ENCODE measurements around the gene NYAP1.
"Not testable (repeated sequence)": the region's sequence is repeated elsewhere in the genome, so short reads cannot be mapped to it uniquely, and the experiment has no call there.

The NYAP1 gene

DNA sequence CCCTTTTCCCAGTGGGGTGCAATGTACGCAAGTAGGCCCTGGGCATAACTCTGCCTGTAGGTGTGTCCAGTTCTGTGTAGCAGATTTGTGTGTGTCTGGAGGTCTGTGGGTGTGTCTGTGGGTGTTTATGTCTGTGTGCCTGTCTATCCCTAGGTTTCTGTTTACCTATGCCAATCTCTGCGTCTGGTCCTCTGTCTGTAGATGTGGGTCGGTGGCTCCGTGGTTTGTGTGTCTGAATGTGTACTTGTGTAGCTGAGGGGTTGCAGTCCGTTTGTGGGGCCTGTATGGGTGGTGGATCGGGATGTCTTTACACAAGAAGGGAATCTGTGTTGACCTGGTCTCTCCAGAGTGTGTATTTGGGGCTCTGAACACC lies 932 bp downstream of the NYAP1 start:
- DNase-seq, result peak in 2 of 3 experiments; percentile 40

DNA sequence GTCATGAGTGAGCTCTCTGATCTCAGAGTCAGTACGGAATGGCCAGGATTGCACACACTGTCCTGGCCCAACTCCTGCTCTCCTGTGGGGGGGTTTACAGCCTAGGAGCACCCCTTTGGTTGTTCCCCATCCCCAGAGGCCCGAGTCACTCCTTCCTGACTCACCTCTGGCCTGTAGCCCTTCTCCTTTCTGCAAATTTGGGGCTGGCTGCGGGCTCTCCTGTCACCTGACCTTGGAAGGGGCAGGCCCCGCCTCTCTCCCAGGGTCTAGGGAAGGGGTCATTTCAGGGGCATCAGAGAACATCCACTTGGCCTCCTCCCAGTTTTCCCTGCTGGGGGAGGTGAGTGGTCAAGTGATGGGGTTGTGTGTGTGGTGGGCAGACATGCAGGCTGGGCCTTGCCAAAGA lies 1.7 kb downstream of the NYAP1 start:
- no peak for DNase-seq

DNA sequence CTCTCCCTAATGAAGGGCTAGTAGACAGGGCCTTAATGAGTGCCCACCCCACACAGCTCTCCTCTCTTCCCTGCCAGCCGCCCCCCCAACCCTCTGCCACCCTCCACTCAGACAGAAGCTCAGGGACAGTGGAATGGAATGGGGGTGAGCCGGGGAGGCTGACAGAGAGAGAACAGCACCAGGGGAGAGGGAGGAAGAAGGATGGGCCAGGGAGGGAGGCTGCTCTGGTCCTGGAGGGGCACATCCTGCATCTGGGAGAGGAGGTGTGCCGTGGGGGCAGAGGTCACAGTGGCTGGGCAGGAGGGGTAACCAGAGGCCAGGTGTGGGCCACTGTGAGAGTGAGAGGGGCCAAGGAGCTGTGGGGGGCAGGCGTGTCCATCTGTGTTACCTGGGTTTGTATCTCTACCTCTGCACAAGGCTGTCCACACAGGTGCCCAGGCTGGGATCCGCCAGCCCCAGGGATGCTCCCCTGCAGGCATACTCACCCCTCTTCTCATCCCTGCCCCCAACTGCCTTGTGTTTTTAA lies 2.4 kb downstream of the NYAP1 start:
- DNase-seq, result no peak

DNA sequence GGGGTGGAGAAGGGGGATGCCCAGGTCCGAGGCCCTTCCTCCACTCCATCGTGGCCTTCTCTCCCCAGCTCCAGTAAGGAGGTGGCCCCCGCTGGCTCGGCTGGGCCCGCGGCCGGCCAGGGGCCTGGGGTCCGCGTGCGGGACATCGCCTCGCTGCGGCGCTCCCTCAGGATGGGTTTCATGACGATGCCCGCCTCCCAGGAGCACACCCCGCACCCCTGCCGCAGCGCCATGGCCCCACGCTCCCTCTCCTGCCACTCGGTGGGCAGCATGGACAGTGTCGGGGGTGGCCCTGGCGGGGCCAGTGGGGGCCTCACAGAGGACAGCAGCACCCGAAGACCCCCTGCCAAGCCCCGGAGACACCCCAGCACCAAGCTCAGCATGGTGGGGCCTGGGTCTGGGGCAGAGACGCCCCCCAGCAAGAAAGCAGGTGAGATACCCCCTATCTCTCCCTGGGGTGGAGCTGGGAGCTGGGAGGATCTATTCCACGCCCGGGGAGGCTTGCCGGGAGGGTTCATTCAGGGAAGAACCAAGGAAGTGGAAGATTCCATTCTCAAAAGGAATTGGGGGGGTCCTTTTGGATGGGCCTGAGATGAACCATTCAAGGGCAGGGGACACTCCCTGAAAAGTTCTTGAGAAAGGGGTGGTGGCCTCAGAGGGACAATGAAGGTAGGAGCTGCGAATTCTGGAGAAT lies 3.2 kb downstream of the NYAP1 start:
- peak in 2 of 3 experiments; percentile 11 to 42 for DNase-seq

DNA sequence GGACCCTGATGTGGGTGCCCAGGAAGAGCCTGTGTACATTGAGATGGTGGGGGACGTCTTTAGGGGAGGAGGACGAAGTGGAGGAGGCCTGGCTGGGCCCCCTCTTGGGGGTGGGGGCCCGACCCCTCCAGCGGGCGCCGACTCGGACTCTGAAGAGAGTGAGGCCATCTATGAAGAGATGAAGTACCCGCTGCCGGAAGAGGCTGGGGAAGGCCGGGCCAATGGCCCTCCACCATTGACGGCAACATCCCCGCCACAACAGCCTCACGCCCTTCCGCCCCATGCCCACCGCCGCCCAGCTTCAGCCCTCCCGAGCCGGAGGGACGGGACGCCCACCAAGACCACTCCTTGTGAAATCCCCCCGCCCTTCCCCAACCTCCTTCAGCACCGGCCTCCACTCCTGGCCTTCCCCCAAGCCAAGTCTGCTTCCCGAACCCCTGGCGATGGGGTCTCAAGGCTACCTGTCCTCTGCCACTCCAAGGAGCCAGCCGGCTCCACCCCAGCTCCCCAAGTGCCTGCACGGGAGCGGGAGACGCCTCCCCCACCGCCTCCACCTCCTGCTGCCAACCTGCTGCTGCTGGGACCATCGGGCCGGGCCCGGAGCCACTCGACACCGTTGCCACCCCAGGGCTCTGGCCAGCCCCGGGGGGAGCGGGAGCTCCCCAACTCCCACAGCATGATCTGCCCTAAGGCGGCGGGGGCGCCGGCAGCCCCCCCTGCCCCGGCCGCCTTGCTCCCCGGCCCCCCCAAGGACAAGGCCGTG lies 4.8 kb downstream of the NYAP1 start:
- no peak for DNase-seq

DNA sequence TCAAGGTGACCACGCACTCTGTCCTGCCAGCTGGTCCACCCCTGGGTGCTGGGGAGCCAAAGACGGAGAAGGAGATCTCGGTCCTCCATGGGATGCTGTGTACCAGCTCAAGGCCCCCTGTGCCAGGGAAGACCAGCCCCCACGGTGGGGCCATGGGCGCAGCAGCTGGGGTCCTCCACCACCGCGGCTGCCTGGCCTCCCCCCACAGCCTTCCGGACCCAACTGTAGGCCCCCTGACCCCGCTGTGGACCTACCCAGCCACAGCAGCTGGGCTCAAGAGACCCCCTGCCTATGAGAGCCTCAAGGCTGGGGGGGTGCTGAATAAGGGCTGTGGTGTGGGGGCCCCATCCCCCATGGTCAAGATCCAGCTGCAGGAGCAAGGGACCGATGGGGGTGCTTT lies 5.4 kb downstream of the NYAP1 start:
- no peak for DNase-seq

DNA sequence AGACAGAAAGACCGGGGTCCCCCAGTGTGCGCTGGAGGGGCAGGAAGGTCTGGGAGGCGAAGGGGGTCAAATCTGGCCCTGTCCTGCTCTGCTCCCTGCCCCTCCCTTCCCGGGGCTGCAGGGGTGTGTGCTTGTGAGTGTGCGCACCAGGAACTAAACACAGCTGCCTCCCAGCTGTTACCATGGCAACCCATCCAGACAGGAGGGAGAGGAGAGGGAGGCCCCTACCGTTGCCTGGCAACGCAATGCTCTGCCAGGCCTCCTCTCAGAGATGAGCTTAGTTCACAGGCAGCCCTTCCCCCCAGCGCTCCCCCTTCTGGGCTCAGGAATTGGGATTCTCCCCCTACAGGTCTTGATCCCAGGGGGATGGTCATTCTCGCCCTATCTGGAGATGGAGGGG lies 6.1 kb downstream of the NYAP1 start:
- peak; percentile 99 to 100 (median 99) for DNase-seq

DNA sequence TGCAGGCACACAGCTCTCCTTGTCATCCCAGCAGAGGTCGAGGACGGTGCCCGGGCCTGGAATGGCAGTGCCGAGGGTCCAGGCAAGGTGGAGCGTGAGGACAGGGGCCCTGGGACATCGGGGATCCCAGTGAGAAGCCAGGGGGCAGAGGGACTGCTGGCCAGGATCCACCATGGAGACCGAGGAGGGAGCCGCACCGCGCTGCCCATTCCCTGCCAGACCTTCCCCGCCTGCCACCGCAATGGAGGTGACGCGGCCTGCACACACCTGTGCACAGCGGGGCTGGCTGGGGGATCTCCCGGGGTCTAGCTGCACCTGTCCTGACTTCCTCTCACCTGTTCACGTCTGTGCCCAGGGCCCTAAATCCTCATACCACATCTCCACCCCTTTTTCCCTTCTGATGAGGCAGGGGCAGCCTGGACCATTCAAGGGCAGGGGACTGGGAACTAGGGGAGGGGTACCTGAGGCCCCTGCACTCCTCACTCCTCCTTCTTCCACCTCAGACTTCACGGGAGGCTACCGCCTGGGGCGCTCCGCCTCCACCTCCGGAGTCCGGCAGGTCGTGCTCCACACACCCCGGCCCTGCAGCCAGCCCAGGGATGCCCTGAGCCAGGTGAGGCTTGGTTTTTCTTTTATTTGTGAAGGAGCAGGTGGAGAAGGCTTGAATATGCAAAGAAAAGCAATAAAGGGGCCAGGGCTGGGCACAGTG lies 6.9 kb downstream of the NYAP1 start:
- peak in 2 of 3 experiments; percentile 91 to 94 for DNase-seq

GRCh38 chr7:100491192-100491578 lies 7.5 kb downstream of the NYAP1 start:
- DNase-seq, result no peak

DNA sequence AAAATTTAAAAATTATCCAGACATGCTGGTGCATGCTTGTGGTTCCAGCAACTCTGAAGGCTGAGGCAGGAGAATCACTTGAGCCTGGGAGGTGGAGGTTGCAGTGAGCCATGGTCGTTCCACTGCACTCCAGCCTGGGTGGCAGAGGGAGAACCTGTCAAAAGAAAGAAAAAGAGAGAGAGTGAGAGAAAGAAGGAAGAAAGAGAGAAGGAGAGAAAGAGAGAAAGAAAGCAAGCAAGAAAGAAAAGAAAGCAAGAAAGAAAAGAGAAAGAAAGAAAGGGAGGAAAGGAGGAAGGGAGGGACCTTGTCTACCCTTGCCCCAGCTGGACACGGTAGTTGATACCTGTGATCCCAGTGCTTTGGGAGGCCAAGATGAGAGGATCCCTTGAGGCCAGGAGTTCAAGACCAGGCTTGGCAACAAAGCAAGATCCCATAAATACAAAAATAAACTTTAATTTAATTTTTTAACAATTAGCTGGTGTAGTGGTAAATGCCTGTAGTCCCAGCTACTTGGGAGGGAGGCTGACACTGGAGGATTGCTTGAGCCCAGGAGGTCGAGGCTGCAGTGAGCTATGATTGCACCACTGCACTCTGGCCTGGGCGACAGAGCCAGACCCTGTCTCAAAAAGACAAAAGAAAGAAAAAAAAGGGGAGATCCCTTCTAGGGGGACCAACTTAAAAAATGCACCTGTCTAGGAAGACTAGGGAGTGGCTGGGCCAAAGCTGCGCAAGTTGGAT lies 9.2 kb downstream of the NYAP1 start:
- DNase-seq, result no peak

DNA sequence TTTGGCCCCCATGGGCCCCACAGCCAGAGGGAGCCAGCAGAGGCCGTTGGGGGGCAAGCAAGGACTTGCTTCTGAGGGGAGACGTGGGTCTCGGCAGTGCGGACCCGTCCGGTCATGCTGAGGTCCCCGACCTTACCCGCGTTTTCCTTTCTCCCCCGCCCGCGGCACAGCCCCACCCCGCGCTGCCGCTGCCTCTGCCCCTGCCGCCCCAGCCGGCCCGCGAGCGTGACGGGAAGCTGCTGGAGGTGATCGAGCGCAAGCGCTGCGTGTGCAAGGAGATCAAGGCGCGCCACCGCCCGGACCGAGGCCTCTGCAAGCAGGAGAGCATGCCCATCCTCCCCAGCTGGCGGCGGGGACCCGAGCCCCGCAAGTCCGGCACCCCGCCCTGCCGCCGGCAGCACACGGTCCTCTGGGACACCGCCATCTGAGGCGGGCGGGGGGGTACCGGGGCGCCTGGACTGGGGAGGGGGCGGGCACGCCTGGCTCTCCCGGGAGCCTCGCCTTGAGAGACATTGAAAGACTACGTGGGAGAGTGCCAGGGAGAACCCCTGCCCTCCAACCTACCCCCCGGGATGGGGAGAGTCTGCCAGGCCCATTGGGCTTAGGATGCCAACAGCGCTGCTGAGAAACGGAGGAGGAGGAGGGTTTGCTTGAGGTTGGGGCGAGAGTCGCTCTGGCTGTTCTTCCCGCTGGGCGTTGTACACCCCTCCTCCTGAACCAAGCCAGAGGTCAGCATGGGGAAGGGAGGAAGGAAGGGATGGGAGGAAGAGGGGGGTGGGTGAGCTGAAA lies 9.9 kb downstream of the NYAP1 start:
- peak in 1 of 3 experiments; percentile 33 for DNase-seq

- no peak for DNase-seq
Observed at GRCh38 chr7:100496509-100496908, 12.8 kb downstream of the NYAP1 start.

GRCh38 chr7:100500743-100501142 lies 17.0 kb downstream of the NYAP1 start:
- DNase-seq, result not testable (repeated sequence)

GRCh38 chr7:100504031-100504430 lies 20.3 kb downstream of the NYAP1 start:
- DNase-seq, result not testable (repeated sequence)

DNA sequence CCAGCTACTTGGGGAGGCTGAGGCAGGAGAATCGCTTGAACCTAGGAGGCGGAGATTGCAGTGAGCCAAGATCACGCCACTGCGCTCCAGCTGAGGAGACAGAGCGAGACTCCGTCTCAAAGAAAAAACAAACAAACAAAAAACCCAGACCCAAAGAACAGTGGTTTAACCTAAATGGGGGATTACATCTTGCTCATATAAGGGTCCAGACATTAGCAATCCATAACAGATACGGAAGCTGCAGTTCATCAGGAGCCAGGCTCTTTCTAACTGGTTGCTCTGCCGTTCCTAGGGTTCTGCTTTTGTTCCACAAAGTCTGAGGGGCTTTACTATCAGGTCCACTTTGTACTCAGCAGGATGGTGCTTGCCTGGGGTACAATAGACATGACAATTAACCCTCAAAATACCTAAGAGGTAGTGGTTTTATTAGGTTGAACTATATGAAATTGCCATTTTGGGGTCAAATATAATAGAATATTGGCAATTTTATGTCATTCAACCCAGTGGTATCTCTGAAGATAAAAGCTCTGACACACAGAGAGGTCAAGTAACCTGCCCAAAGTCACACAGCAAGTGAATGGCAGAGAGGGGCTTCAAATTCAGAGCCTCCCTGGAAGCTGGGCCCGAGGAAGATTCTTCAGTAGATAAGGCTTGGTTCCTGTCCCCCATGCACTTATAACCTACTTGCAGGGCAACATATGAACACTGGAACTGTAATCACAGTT lies 21.3 kb downstream of the NYAP1 start:
- no peak for DNase-seq

DNA sequence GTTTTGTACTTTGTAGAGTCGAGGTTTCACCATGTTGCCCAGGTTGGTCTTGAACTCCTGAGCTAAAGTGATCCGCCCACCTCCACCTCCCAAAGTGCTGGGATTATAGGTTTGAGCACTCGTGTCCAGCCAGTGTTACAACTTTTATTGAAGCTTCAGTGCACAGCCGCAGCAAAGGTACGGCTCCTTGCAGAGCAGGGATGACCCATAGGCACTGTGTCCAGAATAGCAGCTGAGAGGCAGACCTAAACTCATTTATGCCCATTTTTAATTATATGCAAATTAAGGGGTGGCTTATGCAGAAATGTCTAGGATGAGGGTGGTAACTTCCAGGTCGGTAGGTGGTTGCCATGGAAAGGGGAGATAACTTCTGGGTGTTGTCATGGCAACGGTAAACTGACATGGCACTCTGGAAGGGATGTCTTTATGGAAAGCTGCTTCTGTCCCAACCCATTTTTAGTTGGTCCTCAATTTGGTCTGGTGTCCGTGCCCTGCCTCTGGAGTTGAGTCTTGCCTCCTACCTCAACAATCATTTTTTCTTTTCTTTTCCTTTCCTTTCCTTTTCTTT lies 22.7 kb downstream of the NYAP1 start:
- peak in 1 of 3 experiments; percentile 15 for DNase-seq

GRCh38 chr7:100509231-100509630 lies 25.5 kb downstream of the NYAP1 start:
- DNase-seq, result no peak

- DNase-seq, result no peak
Observed at GRCh38 chr7:100510437-100511239, 26.9 kb downstream of the NYAP1 start.

DNA sequence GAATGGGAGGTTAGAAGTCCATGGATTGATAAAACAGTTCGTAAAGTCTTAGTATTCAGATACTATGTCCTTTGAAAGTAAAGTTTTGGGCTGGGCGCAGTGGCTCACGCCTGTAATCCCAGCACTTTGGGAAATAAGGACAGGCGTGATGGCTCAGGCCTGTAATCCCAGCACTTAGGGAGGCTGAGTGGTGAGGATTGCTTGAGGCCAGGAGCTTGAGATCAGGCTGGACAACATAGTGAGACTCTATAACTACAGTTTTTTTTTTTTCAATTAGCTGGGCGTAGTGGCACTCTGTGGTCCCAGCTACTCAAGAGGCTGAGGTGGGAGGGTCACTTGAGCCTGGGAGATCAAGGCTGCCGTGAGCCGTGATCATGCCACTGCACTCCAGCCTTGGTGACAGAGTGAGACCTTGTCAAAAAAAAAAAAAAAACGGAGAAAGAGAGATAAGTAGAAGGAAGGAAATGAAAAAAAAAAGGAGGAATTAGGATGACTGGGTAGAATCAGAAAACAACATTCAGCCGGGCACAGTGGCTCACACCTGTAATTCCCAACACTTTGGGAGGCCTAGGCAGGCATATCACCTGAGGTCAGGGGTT lies 29.6 kb downstream of the NYAP1 start:
- no peak for DNase-seq

- no peak for DNase-seq
Observed at GRCh38 chr7:100515072-100515532, 31.4 kb downstream of the NYAP1 start.

Measured in NCI-H1417 (cell line).